ENCODE measurements around the gene CPEB4.

- TF ChIP-seq GATA2 (IDR thresholded peaks at IDR 0.05; ENCODE audit: low read depth, low read length) = no peak
- no peak for TF ChIP-seq GATA3 (IDR thresholded peaks at IDR 0.05; ENCODE audit: low read depth, low read length)
Observed at GRCh38 chr5:173920866-173921555, 32.9 kb downstream of the CPEB4 start.

Measured in SH-SY5Y (cell line).